Measurements from ENCODE around the gene TMEM132A.

Gene TMEM132A

GRCh38 chr11:60935676-60936442 is 11.6 kb downstream of the TMEM132A start:
- Histone ChIP-seq H3K27ac (no peak overlapping the region), H3K4me3 (no peak overlapping the region), H3K36me3 (ENCODE audit: insufficient read depth, low read length) (peaks cover 15% of the 10 kb centered on the region; the same call in 1 of the 2 replicates), H3K9me3 (ENCODE audit: low read depth, low read length) (no peaks in the 10 kb centered on the region), H3K9ac (ENCODE audit: insufficient read length) (no peak overlapping the region)
- TF ChIP-seq FOXP2 (optimal IDR thresholded peaks at IDR 0.05; ENCODE audit: control extremely low read depth, extremely low read length, insufficient read depth) (no peak), POLR2AphosphoS5 (IDR thresholded peaks at IDR 0.05; ENCODE audit: borderline replicate concordance, low read depth, low read length) (no peak), EZH2 (IDR thresholded peaks at IDR 0.05) (no peak)
- no peak for DNase-seq (ENCODE audit: low read depth, low spot score)

DNA sequence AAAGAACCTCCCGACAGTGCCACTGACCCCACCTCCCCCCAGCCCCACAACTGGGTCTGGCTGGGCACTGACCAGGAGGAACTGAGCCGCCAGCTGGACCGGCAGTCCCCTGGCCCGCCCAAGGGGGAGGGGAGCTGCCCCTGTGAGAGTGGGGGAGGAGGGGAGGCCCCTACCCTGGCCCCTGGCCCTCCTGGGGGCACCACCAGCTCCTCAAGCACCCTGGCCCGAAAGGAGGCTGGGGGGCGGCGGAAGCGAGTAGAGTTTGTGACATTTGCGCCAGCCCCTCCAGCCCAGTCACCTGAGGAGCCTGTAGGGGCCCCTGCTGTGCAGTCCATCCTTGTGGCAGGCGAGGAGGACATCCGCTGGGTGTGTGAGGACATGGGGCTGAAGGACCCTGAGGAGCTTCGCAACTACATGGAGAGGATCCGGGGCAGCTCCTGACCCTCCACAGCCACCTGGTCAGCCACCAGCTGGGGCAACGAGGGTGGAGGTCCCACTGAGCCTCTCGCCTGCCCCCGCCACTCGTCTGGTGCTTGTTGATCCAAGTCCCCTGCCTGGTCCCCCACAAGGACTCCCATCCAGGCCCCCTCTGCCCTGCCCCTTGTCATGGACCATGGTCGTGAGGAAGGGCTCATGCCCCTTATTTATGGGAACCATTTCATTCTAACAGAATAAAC is 12.3 kb downstream of the TMEM132A start:
- Histone ChIP-seq H3K4me3 (no peak overlapping the region), H3K27ac (no peak overlapping the region), H3K9me3 (ENCODE audit: low read depth, low read length) (no peaks in the 10 kb centered on the region), H3K36me3 (ENCODE audit: insufficient read depth, low read length) (peaks cover 7% of the 10 kb centered on the region; the same call in 1 of the 2 replicates), H3K9ac (ENCODE audit: insufficient read length) (no peak overlapping the region)
- TF ChIP-seq EZH2 (IDR thresholded peaks at IDR 0.05) (no peak), FOXP2 (optimal IDR thresholded peaks at IDR 0.05; ENCODE audit: control extremely low read depth, extremely low read length, insufficient read depth) (no peak)
- DNase-seq (ENCODE audit: low read depth, low spot score), result no peak

DNA sequence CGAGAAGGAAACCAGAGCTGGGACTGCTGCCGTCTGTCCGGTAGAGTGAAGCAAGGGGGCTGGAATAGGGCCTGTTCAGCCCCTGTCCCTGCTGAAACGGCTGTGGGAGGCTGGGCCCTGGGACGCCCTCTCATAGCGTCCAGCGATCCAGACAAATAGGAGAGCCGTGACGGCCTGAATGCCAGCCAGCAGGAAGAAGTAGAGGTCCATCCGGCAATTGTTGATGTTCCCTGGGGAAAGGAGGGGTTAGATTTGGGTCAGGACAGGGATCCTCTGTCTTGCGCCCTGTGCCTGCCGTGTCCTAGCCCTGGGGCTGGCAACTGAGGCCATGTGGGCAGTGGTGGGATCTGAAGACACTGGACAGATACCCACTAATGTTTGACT is 12.9 kb downstream of the TMEM132A start:
- peaks cover 2% of the 10 kb centered on the region; the same call in 1 of the 2 replicates for H3K36me3 ChIP-seq (ENCODE audit: insufficient read depth, low read length)
- no peak overlapping the region for H3K4me3 ChIP-seq
- TF ChIP-seq EZH2 (IDR thresholded peaks at IDR 0.05) (no peak), FOXP2 (optimal IDR thresholded peaks at IDR 0.05; ENCODE audit: control extremely low read depth, extremely low read length, insufficient read depth) (no peak), POLR2AphosphoS5 (IDR thresholded peaks at IDR 0.05; ENCODE audit: borderline replicate concordance, low read depth, low read length) (no peak)
- no peaks in the 10 kb centered on the region for H3K9me3 ChIP-seq (ENCODE audit: low read depth, low read length)
- no peak for DNase-seq (ENCODE audit: low read depth, low spot score)
- H3K9ac ChIP-seq (ENCODE audit: insufficient read length), result no peak overlapping the region
- H3K27ac ChIP-seq, result no peak overlapping the region

DNA sequence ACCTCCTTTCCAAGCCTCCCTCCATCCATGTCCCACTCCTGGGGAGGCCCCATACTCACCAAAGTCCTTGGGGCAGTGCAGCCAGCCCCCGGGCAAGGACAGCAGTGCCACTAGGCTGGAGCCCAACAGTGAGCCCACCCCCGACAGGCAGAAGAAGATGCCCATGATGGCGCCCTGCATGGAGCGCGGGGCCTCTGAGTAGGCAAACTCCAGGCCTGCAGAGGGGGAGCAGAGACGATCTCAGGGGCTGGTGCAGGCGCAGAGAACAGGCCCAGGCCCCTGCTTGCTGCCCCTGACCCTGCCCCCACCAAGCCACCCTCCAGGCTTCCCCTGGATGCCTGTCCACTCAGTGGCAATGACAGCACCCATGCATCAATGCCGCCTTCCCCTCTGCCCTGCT is 13.6 kb downstream of the TMEM132A start:
- no peak for DNase-seq (ENCODE audit: low read depth, low spot score)
- H3K27ac ChIP-seq, result no peak overlapping the region
- no peak overlapping the region for H3K4me3 ChIP-seq
- no peaks in the 10 kb centered on the region; the same call in 1 of the 2 replicates for H3K36me3 ChIP-seq (ENCODE audit: insufficient read depth, low read length)
- TF ChIP-seq EZH2 (IDR thresholded peaks at IDR 0.05) (no peak), FOXP2 (optimal IDR thresholded peaks at IDR 0.05; ENCODE audit: control extremely low read depth, extremely low read length, insufficient read depth) (no peak), POLR2AphosphoS5 (IDR thresholded peaks at IDR 0.05; ENCODE audit: borderline replicate concordance, low read depth, low read length) (no peak)
- no peak overlapping the region for H3K9ac ChIP-seq (ENCODE audit: insufficient read length)
- H3K9me3 ChIP-seq (ENCODE audit: low read depth, low read length), result no peaks in the 10 kb centered on the region

DNA sequence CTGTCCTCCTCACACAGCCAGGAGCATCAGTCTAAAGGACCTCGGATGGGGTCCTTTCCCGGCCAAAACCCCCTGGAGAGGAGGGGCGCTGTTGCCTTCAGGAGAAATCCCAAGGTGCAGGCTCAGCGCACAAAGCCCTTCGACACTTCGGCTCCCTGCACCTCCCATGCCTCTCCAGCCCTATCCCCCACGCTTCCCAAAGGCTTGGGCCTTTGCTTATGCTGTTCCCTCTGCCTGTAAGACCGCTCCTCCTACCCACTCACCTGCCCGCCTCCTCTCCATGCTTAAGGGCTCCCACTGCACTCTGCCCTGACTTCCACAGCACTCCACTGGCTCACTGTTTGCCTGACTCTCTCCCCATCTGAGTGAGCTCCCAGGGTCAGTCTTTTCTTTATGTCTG is 14.2 kb downstream of the TMEM132A start:
- no peak for DNase-seq (ENCODE audit: low read depth, low spot score)
- TF ChIP-seq EZH2 (IDR thresholded peaks at IDR 0.05) (no peak), POLR2AphosphoS5 (IDR thresholded peaks at IDR 0.05; ENCODE audit: borderline replicate concordance, low read depth, low read length) (no peak), FOXP2 (optimal IDR thresholded peaks at IDR 0.05; ENCODE audit: control extremely low read depth, extremely low read length, insufficient read depth) (no peak)
- Histone ChIP-seq H3K9ac (ENCODE audit: insufficient read length) (no peak overlapping the region), H3K27ac (no peak overlapping the region), H3K4me3 (no peak overlapping the region), H3K9me3 (ENCODE audit: low read depth, low read length) (no peaks in the 10 kb centered on the region), H3K36me3 (ENCODE audit: insufficient read depth, low read length) (no peaks in the 10 kb centered on the region)

- TF ChIP-seq POLR2AphosphoS5 (IDR thresholded peaks at IDR 0.05; ENCODE audit: borderline replicate concordance, low read depth, low read length), result no peak
- no peak for TF ChIP-seq FOXP2 (optimal IDR thresholded peaks at IDR 0.05; ENCODE audit: control extremely low read depth, extremely low read length, insufficient read depth)
- no peak for TF ChIP-seq EZH2 (IDR thresholded peaks at IDR 0.05)
- H3K9me3 ChIP-seq (ENCODE audit: low read depth, low read length), result no peaks in the 10 kb centered on the region
- no peak overlapping the region for H3K27ac ChIP-seq
- no peak overlapping the region for H3K9ac ChIP-seq (ENCODE audit: insufficient read length)
- no peak for DNase-seq (ENCODE audit: low read depth, low spot score)
- no peaks in the 10 kb centered on the region for H3K36me3 ChIP-seq (ENCODE audit: insufficient read depth, low read length)
- H3K4me3 ChIP-seq, result no peak overlapping the region
Observed at GRCh38 chr11:60939301-60939700, 15.0 kb downstream of the TMEM132A start.

DNA sequence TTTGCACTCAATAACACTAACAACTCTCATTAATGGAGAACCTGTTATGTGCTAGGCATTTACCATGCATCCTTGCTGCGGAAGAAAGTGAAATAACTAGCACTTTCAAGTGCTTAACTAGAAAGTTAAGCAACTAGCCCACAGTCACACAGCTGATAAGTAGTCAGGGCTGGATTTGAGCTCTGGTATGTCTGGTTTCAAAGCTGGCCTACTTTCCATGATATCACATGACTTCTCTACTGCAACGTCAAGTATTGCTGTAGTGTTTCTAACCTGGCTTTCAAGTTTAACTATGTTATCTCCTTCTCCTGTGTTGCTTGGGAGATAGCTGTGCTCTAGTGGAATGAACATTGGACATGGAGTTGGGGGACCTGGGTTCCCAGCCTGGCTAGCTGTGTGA is 15.6 kb downstream of the TMEM132A start:
- H3K9ac ChIP-seq (ENCODE audit: insufficient read length), result no peak overlapping the region
- no peak for DNase-seq (ENCODE audit: low read depth, low spot score)
- no peaks in the 10 kb centered on the region for H3K36me3 ChIP-seq (ENCODE audit: insufficient read depth, low read length)
- H3K27ac ChIP-seq, result no peak overlapping the region
- H3K4me3 ChIP-seq, result no peak overlapping the region
- TF ChIP-seq EZH2 (IDR thresholded peaks at IDR 0.05), result no peak
- no peak for TF ChIP-seq POLR2AphosphoS5 (IDR thresholded peaks at IDR 0.05; ENCODE audit: borderline replicate concordance, low read depth, low read length)
- no peak for TF ChIP-seq FOXP2 (optimal IDR thresholded peaks at IDR 0.05; ENCODE audit: control extremely low read depth, extremely low read length, insufficient read depth)
- no peaks in the 10 kb centered on the region for H3K9me3 ChIP-seq (ENCODE audit: low read depth, low read length)

DNA sequence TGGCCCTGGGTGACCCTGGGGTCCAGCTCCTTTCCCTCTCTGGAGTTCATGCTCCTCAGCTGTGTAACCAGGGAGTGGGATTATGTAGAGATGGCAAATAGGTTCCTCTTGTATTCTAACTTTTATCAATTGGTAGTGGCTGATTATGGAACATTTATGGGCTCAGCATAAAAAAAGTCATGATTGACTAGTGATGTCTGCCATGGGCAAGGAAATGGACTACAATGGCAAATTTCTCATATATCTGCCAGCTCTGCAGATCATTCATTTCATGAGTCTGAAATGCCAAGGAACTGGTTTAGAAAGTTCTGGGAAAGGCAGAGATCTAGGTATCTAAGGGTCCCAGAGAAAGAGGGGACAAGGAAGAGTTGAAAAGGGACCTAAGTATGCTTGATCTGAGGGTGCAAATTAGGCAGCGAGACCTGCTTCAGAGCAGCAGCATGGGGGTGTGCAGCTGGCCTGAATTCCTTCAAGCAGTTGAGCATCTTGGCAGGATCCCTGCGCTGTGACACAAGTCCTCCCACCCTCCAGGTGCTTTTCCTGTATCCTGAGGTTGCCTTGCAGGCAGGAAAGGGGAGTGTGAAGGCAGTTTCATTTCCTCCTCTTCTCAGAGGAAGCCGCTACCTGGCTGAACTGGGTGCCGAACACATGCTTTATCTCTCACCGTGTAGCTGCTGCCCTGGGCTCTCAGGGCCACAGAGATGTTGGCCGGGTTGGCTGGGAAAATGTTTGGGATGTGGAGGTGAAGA is 17.3 kb downstream of the TMEM132A start:
- TF ChIP-seq POLR2AphosphoS5 (IDR thresholded peaks at IDR 0.05; ENCODE audit: borderline replicate concordance, low read depth, low read length) (no peak), EZH2 (IDR thresholded peaks at IDR 0.05) (no peak), FOXP2 (optimal IDR thresholded peaks at IDR 0.05; ENCODE audit: control extremely low read depth, extremely low read length, insufficient read depth) (no peak)
- H3K9ac ChIP-seq (ENCODE audit: insufficient read length), result no peak overlapping the region
- no peaks in the 10 kb centered on the region for H3K36me3 ChIP-seq (ENCODE audit: insufficient read depth, low read length)
- H3K9me3 ChIP-seq (ENCODE audit: low read depth, low read length), result no peaks in the 10 kb centered on the region
- no peak for DNase-seq (ENCODE audit: low read depth, low spot score)
- no peak overlapping the region for H3K27ac ChIP-seq
- H3K4me3 ChIP-seq, result no peak overlapping the region

Data from SK-N-MC (cell line).